ENCODE data around the gene TMEM178B. TPM values are rescaled to one million over a fixed set of nuclear protein-coding genes. Genes with fewer than 3 reads are reported as not detected.

Gene TMEM178B
- total RNA-seq, 4 donors from 2014 or later, result 1.3 to 1.8 (median 1.5) TPM

DNA sequence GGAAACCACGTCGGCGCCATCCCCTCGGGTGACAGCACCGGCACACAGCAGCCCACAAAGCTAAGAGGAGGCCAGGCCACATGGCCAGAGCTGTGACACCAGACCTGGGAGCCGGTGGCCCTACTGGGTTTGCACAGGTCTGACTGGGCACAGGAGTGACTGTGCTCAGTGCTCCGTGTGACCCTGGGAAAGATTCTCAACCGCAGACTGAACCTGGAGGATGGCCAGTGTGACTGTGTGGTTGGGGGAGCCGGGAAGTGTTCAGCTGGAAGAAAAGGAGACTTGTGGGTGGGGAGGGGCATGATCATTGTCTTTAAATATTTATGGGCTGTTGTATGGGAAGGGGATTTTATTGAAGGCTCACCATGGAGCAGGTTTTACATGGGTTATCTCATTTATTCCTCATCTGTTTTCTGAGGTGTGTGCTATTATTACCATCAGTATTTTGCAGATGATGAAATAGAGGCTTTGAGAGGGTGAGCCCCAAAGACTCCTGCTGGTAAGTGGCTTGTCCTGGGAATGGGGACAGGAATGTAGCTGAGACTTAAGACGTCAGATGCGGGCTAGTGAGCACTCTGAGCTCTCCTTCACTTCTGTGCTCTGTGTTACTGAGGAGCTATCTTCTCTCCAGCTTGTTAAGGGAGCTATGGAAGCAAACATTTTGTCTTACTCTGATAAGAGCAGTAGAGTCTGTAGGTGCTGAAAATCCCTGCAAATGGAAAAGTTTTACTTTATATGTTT is 127.5 kb downstream of the TMEM178B start:
- Histone ChIP-seq H3K27ac (no peak overlapping the region), H3K4me1 (peaks cover 0 to 9% of the 10 kb centered on the region in 2 donors), H3K4me3 (no peak overlapping the region), H3K27me3 (no peaks in the 10 kb centered on the region), H3K9me3 (no peaks in the 10 kb centered on the region), H3K36me3 (no peaks in the 10 kb centered on the region)
- in situ Hi-C loops (cut with MboI; ENCODE audit: low sequenced_read_pairs in 4 of 4) (no loop called here), intact Hi-C loops (cut with DNase I; ENCODE audit: low total_unique reads) (no loop called here)
- DNase-seq (no peak), ATAC-seq (no peak)
- TF ChIP-seq, protein P1, sequence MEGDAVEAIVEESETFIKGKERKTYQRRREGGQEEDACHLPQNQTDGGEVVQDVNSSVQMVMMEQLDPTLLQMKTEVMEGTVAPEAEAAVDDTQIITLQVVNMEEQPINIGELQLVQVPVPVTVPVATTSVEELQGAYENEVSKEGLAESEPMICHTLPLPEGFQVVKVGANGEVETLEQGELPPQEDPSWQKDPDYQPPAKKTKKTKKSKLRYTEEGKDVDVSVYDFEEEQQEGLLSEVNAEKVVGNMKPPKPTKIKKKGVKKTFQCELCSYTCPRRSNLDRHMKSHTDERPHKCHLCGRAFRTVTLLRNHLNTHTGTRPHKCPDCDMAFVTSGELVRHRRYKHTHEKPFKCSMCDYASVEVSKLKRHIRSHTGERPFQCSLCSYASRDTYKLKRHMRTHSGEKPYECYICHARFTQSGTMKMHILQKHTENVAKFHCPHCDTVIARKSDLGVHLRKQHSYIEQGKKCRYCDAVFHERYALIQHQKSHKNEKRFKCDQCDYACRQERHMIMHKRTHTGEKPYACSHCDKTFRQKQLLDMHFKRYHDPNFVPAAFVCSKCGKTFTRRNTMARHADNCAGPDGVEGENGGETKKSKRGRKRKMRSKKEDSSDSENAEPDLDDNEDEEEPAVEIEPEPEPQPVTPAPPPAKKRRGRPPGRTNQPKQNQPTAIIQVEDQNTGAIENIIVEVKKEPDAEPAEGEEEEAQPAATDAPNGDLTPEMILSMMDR (IDR thresholded peaks at IDR 0.05 in 4 of 5, conservative IDR thresholded peaks at IDR 0.05 in 1 of 5), result no peak
- no peak for TF ChIP-seq POLR2A (IDR thresholded peaks at IDR 0.05)

DNA sequence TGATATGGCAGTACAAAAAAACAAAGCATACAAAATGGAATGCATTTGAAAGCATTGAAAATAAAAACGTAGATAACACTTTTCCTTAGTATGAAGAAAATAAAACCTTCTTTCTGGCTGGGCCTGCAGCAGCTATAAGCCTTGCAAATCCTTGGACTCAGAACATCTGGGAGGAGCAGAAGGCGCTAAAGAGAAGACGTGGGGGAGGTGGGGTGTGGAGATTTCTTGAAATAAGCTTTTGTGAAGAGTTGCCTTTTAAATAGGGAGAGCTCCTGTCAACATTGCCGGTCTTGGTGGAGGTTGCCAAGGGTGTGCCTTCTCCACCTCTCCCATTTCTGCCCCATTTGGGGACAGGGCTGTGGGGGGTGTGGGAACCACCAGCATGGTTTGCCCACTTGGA is 128.7 kb downstream of the TMEM178B start:
- intact Hi-C loops (cut with DNase I; ENCODE audit: low total_unique reads) (no loop called here), in situ Hi-C loops (cut with MboI; ENCODE audit: low sequenced_read_pairs in 4 of 4) (no loop called here)
- Histone ChIP-seq H3K27ac (no peak overlapping the region), H3K36me3 (no peaks in the 10 kb centered on the region), H3K4me1 (no peaks in the 10 kb centered on the region), H3K27me3 (no peaks in the 10 kb centered on the region), H3K9me3 (no peaks in the 10 kb centered on the region), H3K4me3 (no peak overlapping the region)
- TF ChIP-seq, protein P1 (IDR thresholded peaks at IDR 0.05 in 4 of 5, conservative IDR thresholded peaks at IDR 0.05 in 1 of 5), result no peak
- no peak for TF ChIP-seq POLR2A (IDR thresholded peaks at IDR 0.05)
- DNase-seq (no peak), ATAC-seq (no peak)

DNA sequence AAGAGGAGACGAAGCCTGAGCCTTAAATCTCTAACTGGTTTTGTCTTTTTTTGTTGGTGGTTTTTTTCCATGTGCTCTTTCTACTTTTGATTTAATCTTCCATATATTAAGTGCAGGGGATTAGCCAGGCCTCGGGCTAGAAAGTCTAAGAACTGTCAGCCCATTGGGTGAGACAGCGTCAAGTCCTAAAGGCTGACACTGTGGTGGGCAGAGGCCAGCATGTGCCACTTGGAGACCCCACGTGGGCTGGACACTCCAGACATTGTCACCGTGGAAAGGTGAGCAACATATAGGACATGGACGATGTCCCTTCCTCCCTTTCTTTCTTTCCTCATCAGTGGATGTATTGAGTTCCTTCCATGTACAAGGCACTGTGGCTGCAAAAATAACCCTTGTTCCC is 129.3 kb downstream of the TMEM178B start:
- DNase-seq (no peak), ATAC-seq (no peak)
- intact Hi-C loops (cut with DNase I; ENCODE audit: low total_unique reads), result no loop called here
- no peaks in the 10 kb centered on the region for H3K4me1 ChIP-seq
- no peak overlapping the region for H3K4me3 ChIP-seq
- no peaks in the 10 kb centered on the region for H3K27me3 ChIP-seq
- in situ Hi-C loops (cut with MboI; ENCODE audit: low sequenced_read_pairs in 4 of 4), result no loop called here
- no peaks in the 10 kb centered on the region for H3K9me3 ChIP-seq
- no peak overlapping the region for H3K27ac ChIP-seq
- TF ChIP-seq, protein P1 (IDR thresholded peaks at IDR 0.05 in 4 of 5, conservative IDR thresholded peaks at IDR 0.05 in 1 of 5), result no peak
- TF ChIP-seq POLR2A (IDR thresholded peaks at IDR 0.05), result no peak
- H3K36me3 ChIP-seq, result no peaks in the 10 kb centered on the region

DNA sequence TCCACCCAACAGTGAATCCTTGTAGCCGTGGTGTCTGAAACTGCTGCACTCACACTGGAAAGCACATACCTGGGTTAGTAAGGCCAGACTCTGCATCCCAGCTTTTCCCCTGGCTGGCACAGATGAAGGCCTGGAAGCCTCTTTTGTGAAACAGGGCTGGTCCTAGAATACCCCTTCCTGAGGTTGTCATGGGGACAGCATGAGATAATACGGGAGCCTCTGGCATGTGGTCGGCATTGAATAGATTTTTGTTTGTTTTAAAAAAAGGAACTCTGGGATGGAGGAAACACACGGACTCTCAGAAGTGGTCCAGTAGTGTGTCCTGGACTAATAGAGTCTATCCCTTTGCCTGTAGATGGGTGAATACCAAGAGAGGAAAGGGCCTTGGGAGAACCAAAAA is 129.7 kb downstream of the TMEM178B start:
- no peaks in the 10 kb centered on the region for H3K9me3 ChIP-seq
- no peaks in the 10 kb centered on the region for H3K27me3 ChIP-seq
- no peak for DNase-seq
- ATAC-seq, result no peak
- H3K27ac ChIP-seq, result no peak overlapping the region
- H3K4me3 ChIP-seq, result no peak overlapping the region
- H3K4me1 ChIP-seq, result no peaks in the 10 kb centered on the region
- intact Hi-C loops (cut with DNase I; ENCODE audit: low total_unique reads), result no loop called here
- in situ Hi-C loops (cut with MboI; ENCODE audit: low sequenced_read_pairs in 4 of 4), result no loop called here
- TF ChIP-seq, protein P1 (IDR thresholded peaks at IDR 0.05 in 4 of 5, conservative IDR thresholded peaks at IDR 0.05 in 1 of 5), result no peak
- TF ChIP-seq POLR2A (IDR thresholded peaks at IDR 0.05), result no peak
- H3K36me3 ChIP-seq, result no peaks in the 10 kb centered on the region

DNA sequence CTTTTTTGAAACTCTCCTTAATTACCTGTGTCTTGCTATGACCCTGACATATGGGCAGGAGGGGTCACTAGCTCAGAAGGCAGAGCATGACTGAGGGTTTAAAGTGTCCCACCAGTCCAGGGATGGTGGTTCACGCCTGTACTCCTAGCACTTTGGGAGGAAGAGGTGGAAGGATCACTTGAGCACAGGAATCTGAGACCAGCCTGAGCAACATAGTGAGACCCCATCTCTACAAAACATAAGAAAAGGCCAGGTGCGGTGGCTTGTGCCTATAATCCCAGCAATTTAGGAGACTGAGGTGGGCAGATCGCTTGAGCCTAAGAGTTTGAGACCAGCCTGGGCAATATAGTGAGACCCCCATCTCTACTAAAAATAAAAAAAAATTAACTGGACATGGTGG is 133.8 kb downstream of the TMEM178B start:
- DNase-seq (no peak), ATAC-seq (no peak)
- Histone ChIP-seq H3K36me3 (no peaks in the 10 kb centered on the region), H3K9me3 (no peaks in the 10 kb centered on the region), H3K4me3 (no peak overlapping the region), H3K4me1 (no peaks in the 10 kb centered on the region), H3K27me3 (no peaks in the 10 kb centered on the region), H3K27ac (no peak overlapping the region)
- intact Hi-C loops (cut with DNase I; ENCODE audit: low total_unique reads), result no loop called here
- in situ Hi-C loops (cut with MboI; ENCODE audit: low sequenced_read_pairs in 4 of 4), result no loop called here
- TF ChIP-seq POLR2A (IDR thresholded peaks at IDR 0.05), result no peak
- TF ChIP-seq, protein P1 (IDR thresholded peaks at IDR 0.05 in 4 of 5, conservative IDR thresholded peaks at IDR 0.05 in 1 of 5), result no peak
